ENCODE data around the gene PAX6.

GRCh38 chr11:31855466-31855865, 44.3 kb upstream of the PAX6 start:
- TF ChIP-seq EP300 (IDR thresholded peaks at IDR 0.05; ENCODE audit: low read length) (no peak), JUN (IDR thresholded peaks at IDR 0.05; ENCODE audit: borderline replicate concordance, low read depth, low read length) (no peak), JUN (CRISPR knock-in tag; IDR thresholded peaks at IDR 0.05; ENCODE audit: borderline replicate concordance) (no peak), HNRNPLL (IDR thresholded peaks at IDR 0.05; ENCODE audit: low read depth, low read length, poor library complexity, severe bottlenecking) (no peak)

Measured in K562 (cell line).